Measurements from ENCODE around the gene UBFD1. TPM values are rescaled to one million over a fixed set of nuclear protein-coding genes. Genes with fewer than 3 reads are reported as not detected.
"Not testable (repeated sequence)": the region's sequence is repeated elsewhere in the genome, so short reads cannot be mapped to it uniquely, and the experiment has no call there.

The UBFD1 gene
- total and polyA plus RNA-seq, 2 of the 8 experiments (the other 6 are each of a cell fraction or from before 2014, with no cell fraction given), result 66.3 to 106 TPM

GRCh38 chr16:23539984-23540816, 17.3 kb upstream of the UBFD1 start (continued):
- no peak for TF ChIP-seq EP300 (IDR thresholded peaks at IDR 0.05; ENCODE audit: borderline replicate concordance in 1 of 2, low read depth in 2 of 2, low read length in 2 of 2)
- no peak for TF ChIP-seq SIRT6 (IDR thresholded peaks at IDR 0.05; ENCODE audit: low read length)
- no peak for TF ChIP-seq KDM5A (IDR thresholded peaks at IDR 0.05; ENCODE audit: low read length)
- TF ChIP-seq JUN (IDR thresholded peaks at IDR 0.05; ENCODE audit: low read depth, low read length), result no peak
- TF ChIP-seq TAF1 (IDR thresholded peaks at IDR 0.05; ENCODE audit: low read depth, low read length), result no peak
- TF ChIP-seq PHF8 (conservative IDR thresholded peaks at IDR 0.05; ENCODE audit: low read depth, low read length), result no peak
- no peak for TF ChIP-seq CBX5 (IDR thresholded peaks at IDR 0.05; ENCODE audit: low read depth, low read length)
- no peak for TF ChIP-seq RFX5 (IDR thresholded peaks at IDR 0.05; ENCODE audit: borderline replicate concordance, low read depth, low read length)
- TF ChIP-seq CHD1 (IDR thresholded peaks at IDR 0.05; ENCODE audit: low read depth, low read length), result no peak
- no peak for TF ChIP-seq NANOG (IDR thresholded peaks at IDR 0.05; ENCODE audit: insufficient read depth, low read depth, low read length, poor library complexity, severe bottlenecking)

- peaks cover 9 to 50% (median 27%) of the 10 kb centered on the region in 4 experiments; a peak in 7 of 8 replicates for H3K36me3 ChIP-seq (ENCODE audit: control insufficient read depth in 2 of 4, insufficient read depth in 4 of 4, low read length in 3 of 4)
- H4K91ac ChIP-seq (replicated peaks; ENCODE audit: insufficient read length, low read length); H3K4me3 ChIP-seq (ENCODE audit: extremely low read depth in 1 of 4, insufficient read depth in 2 of 4, low read depth in 3 of 4, low read length in 4 of 4); H3K27me3 ChIP-seq (replicated peaks in 1 of 4; ENCODE audit: control insufficient read depth in 3 of 4, extremely low read depth in 1 of 4, insufficient read depth in 3 of 4, low read length in 3 of 4); H3K4me2 ChIP-seq (ENCODE audit: insufficient read depth in 1 of 2, low read depth in 2 of 2, low read length in 2 of 2); DNase-seq (ENCODE audit: low read depth in 1 of 2, low spot score in 2 of 2); H4K8ac ChIP-seq (ENCODE audit: extremely low read depth, insufficient read depth, low read length); H3K79me2 ChIP-seq (ENCODE audit: control insufficient read depth in 1 of 2, insufficient read depth in 2 of 2, low read length in 2 of 2); H3K23ac ChIP-seq (ENCODE audit: insufficient read length); H4K20me1 ChIP-seq (replicated peaks in 1 of 2; ENCODE audit: control insufficient read depth in 1 of 2, insufficient read depth in 2 of 2, low read length in 2 of 2); H4K5ac ChIP-seq (ENCODE audit: insufficient read length, low read depth, low read length); H2BK5ac ChIP-seq (ENCODE audit: low read depth, low read length); H2AK5ac ChIP-seq (ENCODE audit: low read depth, low read length); H2BK15ac ChIP-seq (ENCODE audit: low read length); H3K18ac ChIP-seq (ENCODE audit: extremely low read depth, low read length); H3K27ac ChIP-seq (ENCODE audit: low read depth, low read length); H3K79me1 ChIP-seq (ENCODE audit: low read depth, low read length); H2AFZ ChIP-seq (ENCODE audit: low read length); H3K23me2 ChIP-seq (ENCODE audit: low read depth, low read length); H2BK12ac ChIP-seq (ENCODE audit: low read depth, low read length); FAIRE-seq; H2BK120ac ChIP-seq (replicated peaks; ENCODE audit: low read depth, low read length); H3K56ac ChIP-seq (replicated peaks; ENCODE audit: insufficient read length, low read depth, low read length); H3K4ac ChIP-seq (replicated peaks; ENCODE audit: insufficient read length, low read depth, low read length); H3K9me3 ChIP-seq (ENCODE audit: insufficient read depth in 2 of 2, low read depth in 1 of 2, low read length in 1 of 2); H3K14ac ChIP-seq (ENCODE audit: insufficient read length); H3K9ac ChIP-seq (replicated peaks in 1 of 4; ENCODE audit: extremely low read depth in 1 of 4, low read depth in 3 of 4, low read length in 3 of 4); H3K4me1 ChIP-seq (replicated peaks in 1 of 4; ENCODE audit: control insufficient read depth in 3 of 4, insufficient read depth in 4 of 4, low read length in 3 of 4); H2BK20ac ChIP-seq (ENCODE audit: low read length): not testable (repeated sequence)
- ChIA-PET CTCF (ENCODE audit: partially characterized antibody) (interaction anchor here (1.0 to 1.1 kb wide), 2 partner anchors 11 to 14 kb away, joined by 3 read pairs; no protein-coding TSS in a partner anchor), POLR2A (ENCODE audit: partially characterized antibody) (interaction anchor here (1.1 to 1.8 kb wide), 3 partner anchors 14 to 49 kb away, joined by 3 to 6 read pairs (median 6); no protein-coding TSS in a partner anchor)
- WGBS, 2 experiments (ENCODE audit: extremely low coverage in 1 of 2, insufficient coverage in 1 of 2, insufficient read length in 1 of 2, insufficient replicate concordance in 2 of 2, low coverage in 1 of 2, low lambda C conversion rate in 2 of 2, missing lambda C conversion rate in 1 of 2), result 91% methylated on average over 3 of the region's 3 CpGs; no CpG with 5 or more reads in 1 of the 2 experiments
Observed at GRCh38 chr16:23540817-23541178, 16.7 kb upstream of the UBFD1 start.

Data from H1 (cell line).